Fibroblast of upper back skin (primary cell): Measurements from ENCODE around the gene ZNHIT6.
"Not testable (repeated sequence)": the region's sequence is repeated elsewhere in the genome, so short reads cannot be mapped to it uniquely, and the experiment has no call there.

Source experiments
- DNase-seq: peaks from one replicate; pipeline ENCODE4 v3.0.0-alpha.2; 2013

ZNHIT6 gene

GRCh38 chr1:85663382-85663781, 44.9 kb downstream of the ZNHIT6 start:
- DNase-seq = no peak

GRCh38 chr1:85661767-85662166, 46.5 kb downstream of the ZNHIT6 start:
- DNase-seq = no peak

- DNase-seq = no peak
Observed at GRCh38 chr1:85660541-85660940, 47.7 kb downstream of the ZNHIT6 start.

GRCh38 chr1:85659174-85659573, 49.1 kb downstream of the ZNHIT6 start:
- no peak for DNase-seq

GRCh38 chr1:85656948-85657347, 51.3 kb downstream of the ZNHIT6 start:
- no peak for DNase-seq

- DNase-seq = no peak
Observed at GRCh38 chr1:85656256-85656655, 52.0 kb downstream of the ZNHIT6 start.

- no peak for DNase-seq
Observed at GRCh38 chr1:85655315-85655714, 52.9 kb downstream of the ZNHIT6 start.

- peak; percentile 29 for DNase-seq
Observed at GRCh38 chr1:85654066-85654782, 54.0 kb downstream of the ZNHIT6 start.

GRCh38 chr1:85652327-85652726, 55.9 kb downstream of the ZNHIT6 start:
- DNase-seq = no peak

- DNase-seq = no peak
Observed at GRCh38 chr1:85650645-85651044, 57.6 kb downstream of the ZNHIT6 start.

GRCh38 chr1:85649591-85649990, 58.6 kb downstream of the ZNHIT6 start:
- no peak for DNase-seq

GRCh38 chr1:85641598-85642556, 66.4 kb downstream of the ZNHIT6 start:
- DNase-seq = not testable (repeated sequence)

GRCh38 chr1:85639920-85640319, 68.3 kb downstream of the ZNHIT6 start:
- not testable (repeated sequence) for DNase-seq

- no peak for DNase-seq
Observed at GRCh38 chr1:85638412-85638811, 69.8 kb downstream of the ZNHIT6 start.

GRCh38 chr1:85630493-85630892, 77.7 kb downstream of the ZNHIT6 start:
- no peak for DNase-seq

- DNase-seq = no peak
Observed at GRCh38 chr1:85629532-85629920, 78.7 kb downstream of the ZNHIT6 start.

GRCh38 chr1:85628791-85629531, 79.3 kb downstream of the ZNHIT6 start:
- peak; percentile 92 for DNase-seq

GRCh38 chr1:85626818-85627217, 81.4 kb downstream of the ZNHIT6 start:
- no peak for DNase-seq

GRCh38 chr1:85624361-85624760, 83.9 kb downstream of the ZNHIT6 start:
- DNase-seq = no peak

GRCh38 chr1:85623061-85623471, 85.2 kb downstream of the ZNHIT6 start:
- peak; percentile 75 for DNase-seq

- DNase-seq = no peak
Observed at GRCh38 chr1:85621430-85621829, 86.8 kb downstream of the ZNHIT6 start.

GRCh38 chr1:85617633-85618100, 90.6 kb downstream of the ZNHIT6 start:
- DNase-seq = peak; percentile 67

- no peak for DNase-seq
Observed at GRCh38 chr1:85616736-85617135, 91.5 kb downstream of the ZNHIT6 start.
